Vagina (tissue), 2 donors: ENCODE data around the gene COX8A.

Source experiments
- POLR2A ChIP-seq, 2 donors: fragments of 450-650 bp; IDR thresholded peaks; one replicate each; pipeline ENCODE4 v1.6.1; 2017; ENCODE audit warnings: antibody characterized with exemption in 2 of 2, mild to moderate bottlenecking in 2 of 2, moderate library complexity in 2 of 2
- POLR2AphosphoS5 ChIP-seq, 2 donors: sonication (generic); formaldehyde crosslinking; IDR thresholded peaks; one replicate each; pipeline ENCODE4 v1.9.0; 2017; ENCODE audit warnings: antibody characterized with exemption in 2 of 2, mild to moderate bottlenecking in 2 of 2, low read depth in 1 of 2; ENCODE audit not compliant: insufficient read depth in 1 of 2
- TF ChIP-seq, protein P1 (sequence below), 3 experiments: fragments of 450-650 bp in 2 of 3; fragments of 200-600 bp in 1 of 3; sonication (generic) in 1 of 3; IDR thresholded peaks; one replicate each; pipeline ENCODE4 v1.5.1; 2017 to 2019; ENCODE audit warnings: antibody characterized with exemption in 3 of 3, mild to moderate bottlenecking in 2 of 3, moderate library complexity in 2 of 3

DNA sequence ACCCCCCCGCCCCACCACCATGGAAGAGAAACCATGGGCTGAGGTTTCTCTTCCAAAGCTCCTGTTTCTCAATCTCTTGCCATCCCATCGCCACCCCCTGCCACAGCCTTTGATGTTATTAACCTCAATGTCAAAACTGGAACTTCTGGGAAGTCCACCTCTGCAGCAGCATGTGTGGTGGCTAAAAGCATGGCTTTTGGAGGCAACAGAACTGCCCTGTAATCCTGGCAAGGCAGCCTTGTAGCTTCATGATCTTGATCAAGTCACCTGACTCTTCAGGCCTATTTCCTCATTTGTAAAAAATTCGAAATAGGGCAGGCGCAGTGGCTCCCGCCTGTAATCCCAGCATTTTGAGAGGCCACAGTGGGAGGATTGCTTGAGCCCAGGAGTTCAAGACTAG lies 3.5 kb upstream of the COX8A start:
- TF ChIP-seq, protein P1, sequence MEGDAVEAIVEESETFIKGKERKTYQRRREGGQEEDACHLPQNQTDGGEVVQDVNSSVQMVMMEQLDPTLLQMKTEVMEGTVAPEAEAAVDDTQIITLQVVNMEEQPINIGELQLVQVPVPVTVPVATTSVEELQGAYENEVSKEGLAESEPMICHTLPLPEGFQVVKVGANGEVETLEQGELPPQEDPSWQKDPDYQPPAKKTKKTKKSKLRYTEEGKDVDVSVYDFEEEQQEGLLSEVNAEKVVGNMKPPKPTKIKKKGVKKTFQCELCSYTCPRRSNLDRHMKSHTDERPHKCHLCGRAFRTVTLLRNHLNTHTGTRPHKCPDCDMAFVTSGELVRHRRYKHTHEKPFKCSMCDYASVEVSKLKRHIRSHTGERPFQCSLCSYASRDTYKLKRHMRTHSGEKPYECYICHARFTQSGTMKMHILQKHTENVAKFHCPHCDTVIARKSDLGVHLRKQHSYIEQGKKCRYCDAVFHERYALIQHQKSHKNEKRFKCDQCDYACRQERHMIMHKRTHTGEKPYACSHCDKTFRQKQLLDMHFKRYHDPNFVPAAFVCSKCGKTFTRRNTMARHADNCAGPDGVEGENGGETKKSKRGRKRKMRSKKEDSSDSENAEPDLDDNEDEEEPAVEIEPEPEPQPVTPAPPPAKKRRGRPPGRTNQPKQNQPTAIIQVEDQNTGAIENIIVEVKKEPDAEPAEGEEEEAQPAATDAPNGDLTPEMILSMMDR (IDR thresholded peaks at IDR 0.05) = no peak
- TF ChIP-seq POLR2AphosphoS5 (IDR thresholded peaks at IDR 0.05; ENCODE audit: insufficient read depth in 1 of 2, low read depth in 1 of 2) (no peak), POLR2A (IDR thresholded peaks at IDR 0.05) (no peak)
